Measurements from ENCODE around the gene CTNNA1.
A peak's percentile ranks its signal among the peaks of the same experiment; 100 is the strongest.

CTNNA1 gene

GRCh38 chr5:138972230-138972629 is 219.0 kb downstream of the CTNNA1 start:
- TF ChIP-seq, protein P1, sequence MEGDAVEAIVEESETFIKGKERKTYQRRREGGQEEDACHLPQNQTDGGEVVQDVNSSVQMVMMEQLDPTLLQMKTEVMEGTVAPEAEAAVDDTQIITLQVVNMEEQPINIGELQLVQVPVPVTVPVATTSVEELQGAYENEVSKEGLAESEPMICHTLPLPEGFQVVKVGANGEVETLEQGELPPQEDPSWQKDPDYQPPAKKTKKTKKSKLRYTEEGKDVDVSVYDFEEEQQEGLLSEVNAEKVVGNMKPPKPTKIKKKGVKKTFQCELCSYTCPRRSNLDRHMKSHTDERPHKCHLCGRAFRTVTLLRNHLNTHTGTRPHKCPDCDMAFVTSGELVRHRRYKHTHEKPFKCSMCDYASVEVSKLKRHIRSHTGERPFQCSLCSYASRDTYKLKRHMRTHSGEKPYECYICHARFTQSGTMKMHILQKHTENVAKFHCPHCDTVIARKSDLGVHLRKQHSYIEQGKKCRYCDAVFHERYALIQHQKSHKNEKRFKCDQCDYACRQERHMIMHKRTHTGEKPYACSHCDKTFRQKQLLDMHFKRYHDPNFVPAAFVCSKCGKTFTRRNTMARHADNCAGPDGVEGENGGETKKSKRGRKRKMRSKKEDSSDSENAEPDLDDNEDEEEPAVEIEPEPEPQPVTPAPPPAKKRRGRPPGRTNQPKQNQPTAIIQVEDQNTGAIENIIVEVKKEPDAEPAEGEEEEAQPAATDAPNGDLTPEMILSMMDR (IDR thresholded peaks at IDR 0.05) = no peak
- peaks cover 4% of the 10 kb centered on the region for H3K27me3 Mint-ChIP-seq (ENCODE audit: low read depth, poor library complexity)
- H3K27ac Mint-ChIP-seq = no peak overlapping the region
- DNase-seq = no peak
- no peaks in the 10 kb centered on the region for H3K36me3 Mint-ChIP-seq (ENCODE audit: low read depth)
- peaks cover 84% of the 10 kb centered on the region for H3K4me1 Mint-ChIP-seq
- no peak overlapping the region for H3K4me3 Mint-ChIP-seq
- H3K9me3 Mint-ChIP-seq = no peaks in the 10 kb centered on the region

GRCh38 chr5:138972836-138973235 is 219.6 kb downstream of the CTNNA1 start:
- Mint-ChIP-seq H3K36me3 (ENCODE audit: low read depth) (no peaks in the 10 kb centered on the region), H3K4me3 (no peak overlapping the region), H3K27me3 (ENCODE audit: low read depth, poor library complexity) (peaks cover 8% of the 10 kb centered on the region), H3K9me3 (no peaks in the 10 kb centered on the region), H3K4me1 (peaks cover 78% of the 10 kb centered on the region), H3K27ac (no peak overlapping the region)
- no peak for DNase-seq
- TF ChIP-seq, protein P1 (IDR thresholded peaks at IDR 0.05) = no peak

GRCh38 chr5:138974227-138975063 is 221.2 kb downstream of the CTNNA1 start:
- Mint-ChIP-seq H3K9me3 (no peaks in the 10 kb centered on the region), H3K27me3 (ENCODE audit: low read depth, poor library complexity) (peaks cover 11% of the 10 kb centered on the region), H3K36me3 (ENCODE audit: low read depth) (no peaks in the 10 kb centered on the region), H3K4me1 (peaks cover 62% of the 10 kb centered on the region), H3K27ac (peak overlapping the region; percentile 88), H3K4me3 (peak overlapping the region; percentile 21)
- TF ChIP-seq, protein P1 (IDR thresholded peaks at IDR 0.05) = no peak
- DNase-seq = peak; percentile 44

DNA sequence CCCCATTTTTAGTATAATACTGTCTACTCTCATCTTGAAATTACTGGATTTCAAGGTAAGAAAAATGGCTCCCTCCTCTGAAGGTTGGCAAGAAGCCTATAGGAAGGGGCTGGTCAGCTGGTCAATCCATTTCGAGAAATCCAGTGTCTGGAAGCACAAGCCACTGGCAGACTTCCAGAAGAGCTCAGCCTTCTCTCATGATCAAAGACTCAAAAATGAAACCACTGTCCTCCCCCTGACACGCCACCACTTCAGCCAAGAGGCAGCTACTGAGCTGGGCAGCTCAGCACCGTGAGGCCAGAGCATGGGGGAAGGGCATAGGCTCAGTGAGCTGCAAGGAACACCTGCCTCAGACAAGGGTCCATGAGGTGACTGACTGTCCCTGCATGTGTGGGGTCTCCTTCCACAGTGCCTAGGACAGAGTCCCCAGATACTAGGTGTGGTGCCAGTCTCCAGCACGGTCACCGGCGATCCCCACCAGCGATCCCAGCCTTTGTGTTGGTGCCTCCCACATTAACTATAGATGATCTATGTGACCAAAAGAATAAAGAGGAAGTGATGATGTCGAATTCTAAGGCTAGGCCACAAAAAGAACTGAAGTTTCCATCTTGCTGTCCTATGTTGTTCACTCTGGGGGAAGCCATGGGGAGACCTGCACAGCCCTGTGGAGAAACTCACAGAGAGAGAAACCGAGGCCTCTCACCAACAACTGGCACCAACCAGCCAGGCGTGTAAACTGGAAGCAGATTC is 222.0 kb downstream of the CTNNA1 start:
- TF ChIP-seq, protein P1 (IDR thresholded peaks at IDR 0.05) = no peak
- no peaks in the 10 kb centered on the region for H3K36me3 Mint-ChIP-seq (ENCODE audit: low read depth)
- peaks cover 13% of the 10 kb centered on the region for H3K27me3 Mint-ChIP-seq (ENCODE audit: low read depth, poor library complexity)
- H3K4me3 Mint-ChIP-seq = no peak overlapping the region
- peak overlapping the region; percentile 28 for H3K27ac Mint-ChIP-seq
- H3K4me1 Mint-ChIP-seq = peaks cover 54% of the 10 kb centered on the region
- DNase-seq = no peak
- H3K9me3 Mint-ChIP-seq = no peaks in the 10 kb centered on the region

DNA sequence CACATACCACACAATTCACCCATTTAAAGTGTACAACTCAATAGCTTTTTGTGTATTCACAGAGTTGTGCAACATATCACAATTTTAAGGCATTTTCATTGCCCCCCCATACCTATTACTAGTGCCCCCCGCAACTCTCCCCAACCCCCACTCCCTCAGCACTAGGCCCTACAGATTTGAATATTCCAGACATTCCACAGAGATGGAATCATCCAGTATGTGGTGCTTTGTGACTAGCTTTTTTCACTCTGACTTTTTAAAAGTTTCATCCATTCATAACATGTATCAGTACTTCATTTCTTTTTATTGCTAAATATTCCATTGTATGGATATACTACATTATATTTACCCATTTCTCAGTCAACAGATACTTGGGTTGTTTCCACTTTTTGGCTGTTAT is 224.9 kb downstream of the CTNNA1 start:
- no peak overlapping the region for H3K4me3 Mint-ChIP-seq
- no peak overlapping the region for H3K27ac Mint-ChIP-seq
- TF ChIP-seq, protein P1 (IDR thresholded peaks at IDR 0.05) = no peak
- no peaks in the 10 kb centered on the region for H3K36me3 Mint-ChIP-seq (ENCODE audit: low read depth)
- no peaks in the 10 kb centered on the region for H3K9me3 Mint-ChIP-seq
- peaks cover 44% of the 10 kb centered on the region for H3K4me1 Mint-ChIP-seq
- no peak for DNase-seq
- H3K27me3 Mint-ChIP-seq (ENCODE audit: low read depth, poor library complexity) = peaks cover 14% of the 10 kb centered on the region
